ENCODE results near the gene CHP2.
A peak's percentile ranks its signal among the peaks of the same experiment; 100 is the strongest.
"Not testable (repeated sequence)": the region's sequence is repeated elsewhere in the genome, so short reads cannot be mapped to it uniquely, and the experiment has no call there.

Gene CHP2

DNA sequence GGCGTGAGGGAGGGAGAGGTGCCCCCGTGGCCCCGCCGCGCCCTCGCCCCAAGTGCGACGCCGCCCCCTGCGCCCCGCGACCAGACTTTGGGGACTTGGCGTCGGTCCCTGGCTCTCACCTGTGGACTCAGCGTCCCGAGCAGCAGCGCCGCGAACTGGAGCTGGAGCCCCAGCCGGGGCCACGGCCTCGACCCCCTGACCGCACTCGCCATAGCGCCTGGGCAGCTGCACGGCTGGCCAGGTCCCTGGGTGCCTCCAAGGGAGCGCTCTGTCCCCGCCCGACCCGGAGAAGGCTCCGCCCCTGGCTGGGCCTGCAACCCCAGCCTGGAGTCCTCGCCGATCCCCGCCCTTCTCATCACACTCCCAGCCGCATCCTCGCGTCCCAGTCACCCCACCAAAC, 41.9 kb upstream of the CHP2 start, which contains the start of gene ERN2:
ERN2 (minus strand) TSS at position 247 of the 400 bp plus-strand sequence; CDS start at position 212, 35 bp downstream.
- TF ChIP-seq, protein P1, sequence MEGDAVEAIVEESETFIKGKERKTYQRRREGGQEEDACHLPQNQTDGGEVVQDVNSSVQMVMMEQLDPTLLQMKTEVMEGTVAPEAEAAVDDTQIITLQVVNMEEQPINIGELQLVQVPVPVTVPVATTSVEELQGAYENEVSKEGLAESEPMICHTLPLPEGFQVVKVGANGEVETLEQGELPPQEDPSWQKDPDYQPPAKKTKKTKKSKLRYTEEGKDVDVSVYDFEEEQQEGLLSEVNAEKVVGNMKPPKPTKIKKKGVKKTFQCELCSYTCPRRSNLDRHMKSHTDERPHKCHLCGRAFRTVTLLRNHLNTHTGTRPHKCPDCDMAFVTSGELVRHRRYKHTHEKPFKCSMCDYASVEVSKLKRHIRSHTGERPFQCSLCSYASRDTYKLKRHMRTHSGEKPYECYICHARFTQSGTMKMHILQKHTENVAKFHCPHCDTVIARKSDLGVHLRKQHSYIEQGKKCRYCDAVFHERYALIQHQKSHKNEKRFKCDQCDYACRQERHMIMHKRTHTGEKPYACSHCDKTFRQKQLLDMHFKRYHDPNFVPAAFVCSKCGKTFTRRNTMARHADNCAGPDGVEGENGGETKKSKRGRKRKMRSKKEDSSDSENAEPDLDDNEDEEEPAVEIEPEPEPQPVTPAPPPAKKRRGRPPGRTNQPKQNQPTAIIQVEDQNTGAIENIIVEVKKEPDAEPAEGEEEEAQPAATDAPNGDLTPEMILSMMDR (conservative IDR thresholded peaks at IDR 0.05) = no peak
- no peak within 1 kb of the TSS for H3K27ac ChIP-seq

DNA sequence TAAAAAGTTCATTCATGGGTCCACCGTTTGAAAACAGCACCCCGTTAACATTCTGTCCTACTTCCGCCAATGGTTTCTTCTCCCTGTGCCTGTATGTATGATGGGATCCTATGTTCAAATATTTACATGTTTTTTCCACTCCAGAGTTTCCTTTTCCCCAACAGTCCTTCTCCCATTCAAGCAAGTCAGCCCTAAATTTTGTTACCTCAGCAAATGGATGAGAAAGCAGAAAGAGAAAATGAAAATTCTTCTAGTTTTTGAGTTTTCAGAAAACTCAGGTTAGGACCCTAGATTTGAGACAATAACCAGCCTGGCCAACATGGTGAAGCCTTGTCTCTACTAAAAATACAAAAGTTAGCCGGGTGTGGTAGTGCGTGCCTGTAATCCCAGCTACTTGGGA, 38.3 kb upstream of the CHP2 start:
- TF ChIP-seq, protein P1 (conservative IDR thresholded peaks at IDR 0.05) = no peak
- no peak overlapping the region for H3K27ac ChIP-seq

DNA sequence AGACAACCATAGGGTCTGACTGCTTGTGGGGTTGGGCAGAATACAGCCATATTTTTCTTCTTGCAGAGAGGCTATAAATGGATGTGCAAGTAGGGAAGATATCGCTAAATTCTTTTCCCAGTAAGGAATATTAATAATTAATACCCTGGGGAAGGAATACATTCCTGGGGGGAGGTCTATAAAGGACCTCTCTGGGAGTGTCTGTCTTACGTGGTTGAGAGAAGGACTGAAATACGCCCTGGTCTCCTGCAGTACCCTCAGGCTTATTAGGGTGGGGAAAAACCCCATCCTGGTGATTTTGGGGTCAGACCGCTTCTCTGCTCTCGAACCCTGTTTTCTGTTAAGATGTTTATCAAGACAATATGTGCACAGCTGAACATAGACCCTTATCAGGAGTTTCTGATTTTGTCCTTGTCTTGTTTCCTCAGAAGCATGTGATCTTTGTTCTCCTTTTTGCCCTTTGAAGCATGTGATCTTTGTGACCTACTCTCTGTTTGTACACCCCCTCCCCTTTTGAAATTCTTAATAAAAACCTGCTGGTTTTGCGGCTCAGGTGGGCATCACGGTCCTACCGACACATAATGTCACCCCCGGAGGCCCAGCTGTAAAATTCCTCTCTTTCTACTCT, 32.1 kb upstream of the CHP2 start:
- H3K27ac ChIP-seq = not testable (repeated sequence)

DNA sequence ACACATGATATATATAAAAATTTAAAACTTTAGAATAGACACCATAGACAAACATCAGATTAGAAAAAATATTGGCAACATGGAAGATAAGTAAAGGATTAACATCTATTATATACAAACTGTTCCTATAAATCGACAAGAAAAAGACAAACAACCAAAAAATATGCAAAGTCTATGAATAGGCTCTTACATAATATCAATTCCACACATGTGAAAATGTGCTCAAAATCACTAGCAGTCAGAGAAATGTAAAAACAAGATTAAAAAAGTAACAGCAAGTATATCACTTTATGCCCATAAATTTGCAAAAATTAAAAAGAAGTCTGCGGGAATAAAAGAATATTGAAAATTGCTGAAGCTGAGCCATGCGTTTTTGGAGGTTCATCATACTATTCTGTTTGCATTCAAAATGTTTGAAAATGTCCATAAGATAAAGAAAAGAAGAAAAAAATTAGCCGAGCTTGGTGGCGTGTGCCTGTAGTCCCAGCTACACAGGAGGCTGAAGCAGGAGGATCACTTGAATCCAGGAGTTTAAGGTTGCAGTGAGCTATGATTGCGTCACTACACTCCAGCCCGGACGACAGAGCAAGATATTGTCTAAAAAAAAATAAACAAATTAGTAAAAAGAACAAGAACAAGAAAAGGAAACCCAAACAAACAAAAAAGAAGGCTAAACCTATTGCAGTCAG, 30.6 kb upstream of the CHP2 start:
- no peak overlapping the region for H3K27ac ChIP-seq
- TF ChIP-seq, protein P1 (conservative IDR thresholded peaks at IDR 0.05) = no peak

DNA sequence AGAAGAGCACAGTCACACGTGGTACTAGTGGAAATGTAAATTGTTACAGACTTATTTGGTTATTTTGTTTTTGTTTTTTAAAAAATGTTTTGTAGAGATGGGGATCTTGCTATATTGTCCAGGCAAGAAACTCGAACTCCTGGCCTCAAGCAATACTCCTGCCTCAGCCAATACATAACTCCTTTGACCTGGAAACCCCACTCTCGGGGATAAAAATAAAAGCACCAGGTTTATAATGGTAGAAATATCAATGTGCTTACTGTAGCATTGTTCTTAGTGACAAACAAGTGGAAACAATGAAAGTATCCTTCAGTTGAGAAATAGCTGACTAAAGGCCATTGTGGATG, 30.1 kb upstream of the CHP2 start:
- H3K27ac ChIP-seq = no peak overlapping the region
- TF ChIP-seq, protein P1 (conservative IDR thresholded peaks at IDR 0.05) = no peak

DNA sequence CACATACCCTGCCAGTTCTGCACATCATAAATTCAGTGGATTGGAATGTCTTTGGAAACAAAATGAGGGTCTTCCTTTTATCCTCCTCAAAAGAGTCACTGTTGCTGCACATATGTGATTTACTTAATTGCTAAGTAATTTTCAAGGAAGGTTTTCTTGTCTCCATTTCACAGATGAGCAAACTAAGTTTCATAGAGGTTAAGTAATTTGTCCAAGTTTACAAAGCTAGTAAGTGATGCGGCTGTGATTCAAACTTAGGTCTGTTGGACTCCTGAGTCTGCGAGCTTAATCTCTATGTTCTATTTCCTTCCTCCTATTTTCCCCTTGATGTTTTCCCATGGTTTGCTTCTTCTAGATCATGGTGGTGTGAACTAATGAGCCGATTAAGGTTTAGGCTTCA, 28.1 kb upstream of the CHP2 start:
- TF ChIP-seq, protein P1 (conservative IDR thresholded peaks at IDR 0.05) = no peak
- H3K27ac ChIP-seq = no peak overlapping the region

DNA sequence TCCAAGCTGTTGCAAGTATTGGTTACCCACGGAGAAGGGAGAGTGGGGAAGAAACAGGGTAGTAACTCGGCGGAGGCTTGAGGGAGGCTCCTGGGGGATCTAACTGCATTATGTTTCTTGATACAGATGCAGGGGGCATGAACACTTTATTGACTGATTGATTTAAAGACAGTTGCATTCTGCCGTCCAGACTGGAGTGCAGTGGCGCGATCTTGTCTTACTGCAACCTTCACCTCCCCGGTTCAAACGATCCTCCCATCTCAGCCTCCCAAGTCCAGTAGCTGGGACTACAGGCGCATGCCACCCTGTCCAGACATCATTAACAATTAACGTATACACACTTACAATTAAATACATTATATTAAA, 26.7 kb upstream of the CHP2 start:
- TF ChIP-seq, protein P1 (conservative IDR thresholded peaks at IDR 0.05) = peak; percentile 23; the same call in 1 of the 2 replicates
- H3K27ac ChIP-seq = no peak overlapping the region
